Bronchial epithelial cell (primary cell): ENCODE results near the gene KANSL1L. TPM values are rescaled to one million over a fixed set of nuclear protein-coding genes. Genes with fewer than 3 reads are reported as not detected.

Experiments
- DNase-seq: peaks from one replicate; pipeline ENCODE4 v3.0.0-alpha.2; 2010; ENCODE audit warnings: low read depth
- FAIRE-seq: peaks from 2 replicates; lab custom pipeline; 2011; peaks lifted over from hg19 to GRCh38; lab: Jason Lieb, UNC
- H3K27me3 ChIP-seq: 2 replicates; pipeline ENCODE4 v1.5.1; 2011; ENCODE audit warnings: low read length; ENCODE audit not compliant: control insufficient read depth, insufficient read depth
- H3K36me3 ChIP-seq: 2 replicates; pipeline ENCODE4 v1.5.1; 2011; ENCODE audit warnings: low read length; ENCODE audit not compliant: control insufficient read depth, insufficient read depth
- H3K4me3 ChIP-seq: 2 replicates; pipeline ENCODE4 v1.5.1; 2011; ENCODE audit warnings: mild to moderate bottlenecking, low read depth, low read length, control low read depth
- CTCF ChIP-seq: IDR thresholded peaks from 2 replicates; pipeline ENCODE4 v1.5.1; 2011; ENCODE audit warnings: mild to moderate bottlenecking, moderate library complexity, low read length, control low read depth, inconsistent platforms; ENCODE audit not compliant: insufficient read depth, severe bottlenecking
- total RNA-seq: library from RNA; depleted of rRNA; stranded (reverse); fragments of >200 nt; gene quantifications from 2 replicates; pipeline ENCODE4 v1.2.1, GENCODE V29; 2014

The KANSL1L gene
- total RNA-seq, 1 donor from 2014 or later, result 8.7 TPM

- no peak for TF ChIP-seq CTCF
- FAIRE-seq, result no peak
- Histone ChIP-seq H3K27me3 (no peaks in the 10 kb centered on the region), H3K4me3 (no peak overlapping the region), H3K36me3 (no peaks in the 10 kb centered on the region)
- DNase-seq, result no peak
These were observed 120.3 kb downstream of the KANSL1L start for GRCh38 chr2:210050885-210051284.

GRCh38 chr2:210049831-210050230 is 121.4 kb downstream of the KANSL1L start:
- no peak overlapping the region for H3K4me3 ChIP-seq
- FAIRE-seq (no peak), DNase-seq (no peak)
- TF ChIP-seq CTCF, result no peak
- no peaks in the 10 kb centered on the region for H3K27me3 ChIP-seq
- H3K36me3 ChIP-seq, result no peaks in the 10 kb centered on the region

GRCh38 chr2:210046851-210047500 is 124.2 kb downstream of the KANSL1L start:
- H3K36me3 ChIP-seq, result no peaks in the 10 kb centered on the region
- FAIRE-seq, result no peak
- DNase-seq, result no peak
- H3K4me3 ChIP-seq, result no peak overlapping the region
- H3K27me3 ChIP-seq, result no peaks in the 10 kb centered on the region
- TF ChIP-seq CTCF, result no peak

- FAIRE-seq, result no peak
- TF ChIP-seq CTCF, result no peak
These were observed 133.1 kb downstream of the KANSL1L start for GRCh38 chr2:210038078-210038477.

GRCh38 chr2:210035679-210036078 is 135.5 kb downstream of the KANSL1L start:
- TF ChIP-seq CTCF, result no peak
- H3K36me3 ChIP-seq, result no peaks in the 10 kb centered on the region
- no peaks in the 10 kb centered on the region for H3K27me3 ChIP-seq
- DNase-seq, result peak; percentile 26
- no peak overlapping the region for H3K4me3 ChIP-seq
- no peak for FAIRE-seq

More at GRCh38 chr2:210038078-210038477, 133.1 kb downstream of the KANSL1L start:
- no peak for DNase-seq
- Histone ChIP-seq H3K27me3 (no peaks in the 10 kb centered on the region), H3K36me3 (no peaks in the 10 kb centered on the region), H3K4me3 (no peak overlapping the region)
